COLO668 (cell line): ENCODE data around the gene RBM26.

ENCODE experiments used
- DNase-seq: peaks from one replicate; lab custom pipeline; 2025; ENCODE audit not compliant: unreplicated experiment; lab: John Stamatoyannopoulos, UW

The RBM26 gene

DNA sequence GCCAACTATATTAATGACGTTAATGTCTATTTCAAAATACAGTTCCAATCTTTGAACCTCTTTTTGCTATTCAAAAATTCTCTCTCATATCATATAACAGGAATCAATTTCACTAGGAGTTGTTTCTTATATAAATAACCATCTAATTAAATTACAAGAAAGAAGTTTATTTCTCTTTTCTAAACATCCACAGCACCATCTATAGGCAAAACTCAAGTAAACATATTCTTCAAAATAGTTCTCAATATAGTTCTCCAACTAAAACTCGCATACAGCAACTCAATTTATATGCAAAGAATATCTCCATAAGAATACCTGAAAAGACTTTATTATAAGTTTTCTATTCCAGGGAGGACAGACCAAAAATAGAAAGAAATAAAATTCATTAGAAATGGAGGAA lies 65.6 kb downstream of the RBM26 start:
- DNase-seq: no peak

DNA sequence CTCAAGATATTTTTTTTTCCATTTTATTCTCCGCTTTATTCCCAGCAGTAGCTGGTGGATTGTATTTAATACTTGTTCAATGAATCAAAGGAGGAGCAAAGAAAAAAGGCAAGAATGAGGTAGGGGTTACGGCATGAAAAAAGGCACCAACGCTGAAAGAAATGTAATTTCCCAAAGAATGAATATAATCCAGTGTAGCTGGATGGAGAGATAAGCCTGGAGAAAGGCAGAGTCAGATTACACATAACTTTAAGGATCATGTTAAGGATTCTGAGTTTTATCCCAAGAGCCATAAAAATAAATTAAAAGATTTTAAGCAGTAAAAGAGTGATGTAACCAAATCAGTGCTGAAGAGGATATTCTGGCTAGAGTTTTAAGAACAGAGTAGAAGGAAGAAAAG lies 67.7 kb downstream of the RBM26 start:
- DNase-seq: no peak

DNA sequence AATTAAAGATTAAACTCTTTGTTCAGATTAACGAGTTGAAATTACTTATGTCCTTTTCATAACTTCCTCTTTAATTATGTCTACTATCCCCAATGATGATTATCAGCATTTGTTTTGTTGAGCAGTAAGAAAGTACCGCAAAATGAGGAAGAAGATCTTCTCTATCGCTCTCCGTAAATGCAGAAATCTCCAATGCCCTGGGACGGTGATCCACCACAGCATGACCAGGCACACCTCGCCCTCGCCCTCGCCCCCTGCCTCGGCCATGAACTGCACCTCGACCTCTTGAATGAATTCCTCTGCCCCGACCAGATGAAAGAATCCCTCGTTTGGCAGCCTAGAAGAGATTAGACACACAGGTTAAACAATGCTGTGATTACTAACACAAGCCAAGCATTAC lies 69.1 kb downstream of the RBM26 start:
- no peak for DNase-seq

DNA sequence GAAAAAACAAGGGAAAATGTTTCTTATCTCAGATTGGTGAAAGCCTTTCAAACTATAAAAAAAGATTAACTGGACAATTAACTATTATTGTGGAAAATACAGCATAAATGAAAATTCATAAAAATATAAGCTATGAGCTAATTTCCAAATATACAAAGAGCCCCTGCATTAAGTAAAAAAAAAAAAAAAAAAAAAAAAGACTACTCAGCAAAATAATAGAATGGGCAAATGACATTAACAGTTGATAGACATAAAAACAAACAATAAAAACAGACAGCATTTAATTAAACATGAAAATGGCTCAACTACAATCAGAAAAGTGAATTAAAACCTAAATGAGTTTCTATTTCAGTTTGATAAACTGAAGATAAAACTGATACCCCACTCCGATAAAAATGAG lies 77.5 kb downstream of the RBM26 start:
- no peak for DNase-seq

DNA sequence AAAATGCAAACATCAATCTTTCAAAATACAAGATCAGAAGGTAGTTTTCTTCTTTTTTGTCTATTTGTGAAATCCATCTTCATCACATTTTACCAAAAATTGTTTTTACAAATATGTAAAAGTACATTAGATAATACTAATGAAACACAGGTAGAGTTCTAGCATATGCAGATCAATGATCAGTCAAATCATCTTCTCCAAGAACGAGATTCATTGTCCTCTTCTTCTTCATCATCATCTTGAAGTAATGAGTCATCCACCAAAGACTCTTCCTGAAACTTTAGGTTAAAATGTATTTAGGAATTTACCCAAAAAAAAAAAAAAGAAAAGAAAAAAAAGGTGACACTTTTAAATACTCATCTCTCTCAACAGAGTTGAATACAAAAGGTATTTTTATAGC lies 85.6 kb downstream of the RBM26 start:
- no peak for DNase-seq

DNA sequence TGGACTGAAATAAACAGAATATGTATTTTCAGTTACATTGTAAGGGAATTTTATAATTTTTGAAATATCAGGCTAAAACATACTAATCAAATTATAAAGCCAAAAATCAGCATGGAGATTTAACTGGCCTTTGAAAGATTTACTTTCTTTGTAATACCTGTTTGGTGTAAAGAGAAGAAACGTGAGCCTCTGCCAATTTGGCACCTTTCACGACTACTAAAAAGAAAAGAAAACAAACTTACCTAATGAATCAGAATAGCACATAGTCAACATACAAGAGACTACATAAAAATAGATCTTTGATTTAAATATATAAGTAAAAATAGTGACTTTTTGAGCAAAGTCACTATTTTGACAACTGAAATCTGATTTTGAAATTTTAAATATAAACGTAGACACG lies 87.4 kb downstream of the RBM26 start:
- DNase-seq: no peak

DNA sequence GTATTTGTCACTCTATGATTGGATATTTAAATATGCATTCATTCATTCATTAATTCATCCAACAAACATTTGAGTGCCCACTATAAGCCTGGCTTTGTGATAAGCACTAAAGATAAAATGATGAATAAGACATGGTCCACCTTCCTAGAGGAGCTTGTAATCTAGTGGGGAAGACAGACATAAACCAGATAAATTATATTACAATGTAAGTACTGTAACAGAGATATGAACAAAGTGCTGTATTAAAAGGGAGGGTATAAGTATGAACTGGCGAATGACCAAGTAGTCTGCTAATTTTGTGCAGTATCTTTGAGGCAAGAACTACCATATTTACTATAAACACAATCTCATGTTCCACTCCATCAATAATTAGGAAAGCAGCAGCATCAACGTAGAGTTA lies 88.2 kb downstream of the RBM26 start:
- no peak for DNase-seq

DNA sequence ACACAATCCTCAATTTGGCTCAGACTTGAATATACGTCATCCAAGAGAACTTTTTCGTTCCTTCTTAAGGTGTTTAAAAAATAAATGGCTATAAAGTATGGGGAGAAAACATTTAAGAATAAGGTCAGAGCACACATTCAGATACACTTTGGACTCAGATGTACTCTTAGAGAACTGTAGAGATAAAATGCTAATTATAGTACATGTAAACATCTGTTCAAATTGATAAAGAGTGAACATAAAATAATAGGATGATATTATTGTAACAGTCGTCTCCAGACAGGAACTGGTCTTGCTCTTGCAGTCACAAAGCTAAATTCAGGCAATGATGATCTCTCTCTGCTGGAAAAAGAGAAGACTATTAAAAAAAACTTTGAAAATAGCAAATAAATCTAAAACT lies 91.4 kb downstream of the RBM26 start:
- DNase-seq: no peak

DNA sequence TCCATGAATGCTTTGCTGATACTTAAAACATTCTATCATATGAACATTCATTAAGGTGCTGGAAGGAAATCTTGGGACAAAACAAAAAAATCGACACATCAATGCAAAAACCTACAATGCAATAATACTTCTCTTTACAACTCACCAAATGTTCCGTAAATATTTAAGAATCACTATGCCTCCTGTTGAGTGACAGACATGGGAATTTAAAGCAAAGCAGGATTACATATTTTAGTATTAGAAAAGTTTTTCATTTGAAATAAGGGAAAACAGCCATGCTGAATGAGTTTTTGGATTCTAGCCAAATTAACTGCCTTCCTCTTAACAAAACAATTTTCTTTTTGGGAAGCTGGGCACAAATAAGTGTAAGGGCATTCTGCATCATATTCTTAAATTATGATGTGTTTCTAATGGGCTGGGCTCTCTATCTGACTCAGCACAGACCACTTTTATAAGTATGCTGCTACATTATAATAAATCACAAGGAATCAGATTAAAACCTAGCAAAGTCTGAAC lies 93.7 kb downstream of the RBM26 start:
- DNase-seq: no peak

DNA sequence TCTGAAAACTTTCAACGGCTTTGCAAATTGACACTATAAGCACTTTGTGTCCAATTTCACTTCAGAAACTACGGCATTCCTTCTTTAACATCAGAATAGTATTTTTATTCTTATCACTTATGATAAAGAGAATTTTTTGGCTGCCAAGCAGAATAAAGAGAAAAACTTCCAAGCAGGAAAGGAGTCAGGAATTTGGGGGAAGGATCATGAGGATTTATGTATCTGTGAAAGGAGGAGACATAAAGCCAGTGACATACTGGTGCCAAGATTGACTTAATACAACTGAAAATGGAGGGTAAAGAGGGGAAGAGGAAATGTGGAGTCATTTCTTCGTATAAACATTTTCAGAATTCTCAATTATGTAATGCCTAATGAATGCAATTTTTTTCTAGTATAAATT lies 94.7 kb downstream of the RBM26 start:
- DNase-seq: no peak

DNA sequence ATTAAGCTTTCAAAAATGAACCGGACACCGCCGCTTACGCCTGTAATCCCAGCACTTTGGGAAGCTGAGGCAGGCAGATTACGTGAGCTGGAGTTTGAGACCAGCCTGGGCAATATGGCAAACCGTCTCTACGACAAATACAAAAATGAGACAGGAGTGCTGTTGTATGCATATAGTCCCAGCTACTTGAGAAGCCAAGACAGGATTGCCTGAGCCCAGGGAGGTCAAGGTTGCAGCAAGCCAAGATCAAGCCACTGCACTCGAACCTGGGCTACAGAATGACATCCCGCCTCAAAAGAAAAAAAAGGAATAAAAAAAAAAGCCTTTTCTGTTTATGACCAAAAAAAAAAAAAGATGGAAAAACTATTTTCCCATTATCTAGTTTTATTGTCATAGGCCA lies 96.4 kb downstream of the RBM26 start:
- no peak for DNase-seq

DNA sequence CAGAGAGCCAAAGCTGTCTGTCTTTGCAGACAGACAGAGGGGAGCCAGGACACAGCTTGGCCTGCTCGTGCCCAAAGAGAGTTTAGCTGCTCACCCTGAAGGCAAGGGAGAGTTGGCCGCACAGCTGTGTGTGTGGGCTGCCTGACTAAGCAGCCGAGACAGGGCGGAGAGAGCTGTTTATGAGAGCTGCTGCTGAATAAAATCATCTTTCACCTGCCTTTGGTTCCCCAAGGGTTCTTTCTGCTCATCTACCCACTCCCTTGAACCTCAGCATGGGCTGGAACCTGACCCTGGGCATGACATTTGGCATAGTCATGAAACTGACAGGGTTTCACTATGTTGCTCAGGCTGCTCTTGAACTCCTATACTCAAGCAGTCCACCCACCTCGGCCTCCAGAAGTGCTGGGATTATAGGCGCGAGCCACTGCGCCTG lies 98.2 kb downstream of the RBM26 start:
- DNase-seq: no peak

DNA sequence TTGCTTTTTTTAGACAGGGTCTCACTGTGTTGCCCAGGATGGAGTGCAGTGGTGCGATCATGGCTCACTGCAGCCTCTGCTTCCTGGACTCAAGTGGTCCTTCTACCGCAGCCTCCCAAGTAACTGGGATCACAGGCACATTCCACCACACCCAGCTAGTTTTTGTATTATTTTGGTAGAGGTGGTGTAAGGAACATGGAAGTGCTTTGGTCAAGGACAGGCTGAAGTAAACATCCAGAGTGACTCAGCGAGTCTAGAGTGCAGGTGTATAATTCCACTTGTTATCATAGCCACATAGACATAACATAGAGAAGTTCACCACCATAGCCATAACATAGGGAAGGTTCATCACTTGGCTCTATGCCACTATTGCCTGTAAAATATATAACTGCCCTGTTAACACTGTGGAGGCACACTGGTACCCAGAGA lies 98.6 kb downstream of the RBM26 start:
- DNase-seq: no peak

DNA sequence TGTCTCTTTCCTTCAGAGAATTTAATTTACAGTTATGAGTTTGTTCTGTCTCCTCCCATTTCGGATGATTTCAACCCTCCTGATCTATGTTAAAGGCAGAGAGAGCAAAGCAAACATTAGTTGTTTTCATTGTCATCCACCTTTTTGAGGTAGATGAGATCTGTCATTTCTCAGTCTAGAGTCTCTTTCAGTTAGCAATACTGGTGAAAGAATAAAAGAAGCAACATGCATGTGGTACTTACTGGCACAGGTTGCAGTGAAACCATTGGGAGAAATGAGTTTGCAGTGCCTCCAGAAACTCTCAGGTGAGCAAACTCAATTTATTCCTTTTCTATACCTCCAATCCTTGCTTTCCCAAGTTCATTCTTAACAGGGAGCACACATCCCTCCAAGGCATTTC lies 99.4 kb downstream of the RBM26 start:
- DNase-seq: no peak

DNA sequence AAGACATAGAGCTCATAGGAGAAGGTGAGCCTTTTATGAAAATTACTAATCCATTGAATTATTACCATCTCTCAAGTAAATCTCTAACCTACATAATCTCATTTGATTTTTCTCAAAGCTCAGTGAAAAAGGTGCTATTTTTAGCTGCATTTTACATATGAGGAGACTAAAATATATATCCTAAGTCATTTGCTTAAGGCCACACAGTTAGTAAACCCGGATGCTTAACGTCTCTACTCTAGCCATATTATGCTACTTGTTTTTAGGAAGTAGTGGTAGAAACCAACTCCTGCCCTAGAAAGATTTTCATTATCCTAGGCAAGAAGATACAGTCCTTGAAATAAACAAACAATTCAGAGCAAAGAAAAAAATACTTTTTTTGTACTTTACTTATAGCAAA lies 108.9 kb downstream of the RBM26 start:
- DNase-seq: no peak

DNA sequence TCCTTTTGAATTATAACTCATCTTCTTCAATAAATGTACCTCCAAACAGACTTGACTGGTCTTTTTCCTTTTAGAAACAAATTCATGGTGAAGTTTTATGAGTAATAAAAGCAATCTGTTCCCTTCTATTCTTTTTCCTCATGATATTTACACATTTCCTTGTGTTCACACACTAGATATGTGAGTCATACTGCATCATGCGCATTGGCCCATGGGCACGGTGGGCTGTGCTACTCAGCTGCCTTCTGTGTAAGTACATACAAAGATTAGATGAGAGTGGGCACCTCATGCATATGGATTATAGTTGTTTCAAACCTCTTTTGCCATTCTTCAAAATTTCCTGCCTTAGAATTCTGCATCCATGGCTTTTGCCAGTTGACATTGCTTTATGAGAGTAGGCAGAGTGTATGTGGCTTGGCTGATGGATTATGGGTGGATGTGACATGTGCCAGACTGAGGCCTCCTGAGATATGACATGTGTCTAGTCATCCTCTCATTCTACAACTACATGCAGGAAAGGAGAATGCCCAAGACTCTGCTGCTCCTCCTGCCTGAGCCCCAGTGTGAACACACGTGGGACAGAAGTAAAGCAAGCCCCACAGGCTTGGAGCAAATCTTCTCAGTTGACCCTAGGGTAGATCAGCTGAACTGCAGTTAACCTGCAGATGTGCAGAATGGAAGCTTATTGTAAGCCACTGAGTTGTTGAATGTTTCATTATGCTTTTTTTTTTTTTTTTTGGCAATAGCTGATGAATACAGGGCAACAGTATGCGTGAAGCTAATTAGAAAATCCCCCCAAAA lies 109.9 kb downstream of the RBM26 start:
- DNase-seq: no peak

DNA sequence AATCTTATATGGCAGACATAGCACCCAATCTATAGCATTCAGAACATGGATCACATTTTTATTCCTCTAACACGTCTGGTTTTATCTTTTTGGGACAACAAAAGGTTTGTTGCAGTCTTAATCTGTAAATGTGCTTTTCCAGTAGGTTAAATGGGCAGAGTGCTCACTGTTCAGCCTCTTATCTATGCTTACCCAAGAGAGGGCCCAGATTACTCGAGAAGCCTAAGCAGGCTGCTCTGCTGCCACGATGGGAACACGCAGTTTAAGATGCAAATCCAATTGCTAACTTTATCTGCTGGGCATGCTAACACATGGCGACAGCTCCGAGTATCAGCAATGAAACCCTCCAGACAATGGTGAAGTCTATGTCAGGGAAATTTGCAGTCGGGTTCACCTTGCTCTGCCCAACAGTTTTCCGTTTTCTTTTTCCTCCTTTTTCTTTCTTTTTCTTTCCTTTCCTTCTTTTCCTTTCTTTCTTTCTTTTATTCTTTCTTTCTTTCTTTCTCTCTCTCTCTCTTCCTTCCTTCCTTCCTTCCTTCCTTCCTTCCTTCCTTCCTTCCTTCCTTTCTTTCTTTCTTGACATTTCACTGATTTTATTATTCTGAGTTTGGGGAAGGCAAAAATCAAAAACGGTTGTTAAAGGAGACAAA lies 115.3 kb downstream of the RBM26 start:
- DNase-seq: no peak

DNA sequence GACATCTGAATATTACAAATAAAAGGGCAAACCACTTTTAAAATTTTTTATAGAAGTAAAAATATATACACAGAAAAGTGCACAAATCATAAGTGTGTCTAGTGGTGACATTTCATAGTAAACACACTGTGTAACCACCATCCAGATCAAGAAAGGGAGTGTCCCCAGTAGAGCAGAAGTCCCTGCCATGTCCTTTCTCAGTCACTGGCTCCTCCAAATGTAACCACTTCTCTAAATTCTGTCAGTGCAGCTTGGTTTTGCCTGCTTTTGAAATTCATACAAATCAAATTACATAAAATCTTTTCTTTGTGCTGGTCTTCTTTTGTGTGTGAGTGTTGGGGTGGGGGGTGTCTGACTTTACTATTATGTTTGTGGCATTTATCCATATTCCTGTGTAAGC lies 116.5 kb downstream of the RBM26 start:
- no peak for DNase-seq

DNA sequence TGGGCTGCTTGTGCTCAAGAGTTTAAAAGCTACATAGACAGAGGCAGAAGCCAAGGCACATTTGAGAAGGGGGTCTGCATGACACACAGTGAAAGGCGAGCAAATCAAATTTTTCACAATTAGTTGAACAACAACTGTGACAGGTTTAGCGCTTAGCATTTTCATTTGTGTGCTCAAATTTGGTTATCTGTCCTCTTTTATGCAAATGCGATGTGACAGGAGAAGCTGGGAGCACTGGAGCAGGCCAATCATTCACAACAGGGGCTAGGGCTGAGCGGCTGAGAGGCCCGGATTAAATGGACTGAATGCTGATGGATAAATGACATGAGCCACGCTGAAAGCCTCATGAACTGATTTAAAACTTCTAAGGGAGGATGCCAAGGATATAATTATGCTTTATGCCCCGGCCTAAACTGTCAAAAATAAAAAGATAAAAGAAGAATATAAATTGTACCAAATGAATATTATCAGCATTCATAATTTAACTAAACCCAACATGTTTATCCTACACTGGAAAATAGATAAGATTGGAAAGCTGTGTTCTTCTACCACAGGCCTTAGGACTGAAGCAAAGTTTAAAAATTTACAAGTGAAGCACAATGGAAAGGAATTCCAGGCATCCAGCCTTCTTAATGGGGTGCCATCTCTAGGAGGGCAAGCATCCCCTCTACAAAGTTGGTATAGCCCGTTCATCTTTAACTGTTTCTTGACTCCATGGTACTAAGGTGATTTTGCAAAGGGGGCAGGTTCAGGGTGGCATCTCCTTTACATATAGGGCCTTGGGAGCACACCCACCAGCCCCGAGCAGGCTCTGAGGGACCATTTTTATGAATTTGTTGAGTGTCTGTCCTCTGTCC lies 117.9 kb downstream of the RBM26 start:
- no peak for DNase-seq

DNA sequence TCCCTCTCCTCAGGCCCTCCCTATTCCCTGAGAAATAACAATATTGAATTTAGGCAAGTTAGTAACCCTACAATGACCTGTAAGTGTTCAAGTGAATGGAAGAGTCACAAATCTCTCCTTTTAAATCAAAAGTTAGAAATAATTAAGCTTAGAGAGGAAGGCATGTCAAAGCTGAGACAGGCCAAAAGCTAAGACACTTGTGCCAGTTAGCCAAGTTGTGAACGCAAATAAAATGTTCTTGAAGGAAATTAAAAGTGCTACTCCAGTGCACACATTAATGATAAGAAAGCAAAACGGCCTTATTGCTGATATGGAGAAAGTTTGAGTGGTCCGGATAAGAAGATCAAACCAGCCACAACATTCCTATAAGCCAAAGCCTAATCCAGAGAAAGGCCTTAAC lies 120.9 kb downstream of the RBM26 start:
- no peak for DNase-seq

DNA sequence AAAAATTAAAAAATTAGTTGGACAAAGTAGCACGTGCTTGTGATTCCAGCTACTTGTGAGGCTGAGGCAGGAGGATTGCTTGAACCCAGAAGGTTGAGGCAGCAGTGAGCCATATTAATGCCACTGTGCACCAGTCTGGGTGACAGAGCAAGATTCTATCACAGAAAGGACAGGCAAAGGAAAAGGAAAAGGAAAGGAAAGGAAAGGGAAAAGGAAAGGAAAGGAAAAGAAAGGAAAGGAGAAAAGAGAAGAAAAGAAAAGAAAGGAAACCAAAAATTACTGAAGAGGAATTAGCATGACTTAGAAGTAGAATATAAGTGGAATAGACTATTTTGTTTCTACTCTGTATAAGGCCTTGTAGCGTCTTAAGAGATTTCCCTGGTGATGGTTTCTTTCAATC lies 122.3 kb downstream of the RBM26 start:
- DNase-seq: no peak

DNA sequence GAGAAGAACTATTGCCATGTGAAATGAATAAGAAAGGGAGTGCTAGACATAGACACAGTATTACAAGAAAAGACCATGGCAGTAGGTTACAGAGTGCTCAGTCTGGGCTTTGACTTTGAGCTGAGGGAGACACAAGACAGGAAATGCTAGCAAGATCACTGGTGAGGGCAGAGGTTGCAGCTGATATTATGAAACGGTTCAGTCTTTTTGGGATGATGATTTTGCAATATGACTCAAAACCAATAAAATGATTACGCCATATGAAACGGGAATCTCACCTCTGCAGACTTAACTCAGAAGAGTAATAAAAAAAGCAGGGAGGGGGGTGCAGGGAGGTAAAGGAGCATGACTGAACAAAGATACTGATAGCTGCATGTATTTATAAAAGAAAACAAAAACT lies 123.1 kb downstream of the RBM26 start:
- DNase-seq: no peak
